SH-SY5Y (cell line): Measurements from ENCODE around the gene CARHSP1.

ENCODE experiments used
- GATA2 ChIP-seq: IDR thresholded peaks from 2 replicates; pipeline ENCODE4 v1.6.1; 2011; ENCODE audit warnings: mild to moderate bottlenecking, low read depth, low read length
- GATA3 ChIP-seq: IDR thresholded peaks from 2 replicates; pipeline ENCODE4 v1.6.1; 2011; ENCODE audit warnings: low read depth, mild to moderate bottlenecking, low read length, moderate library complexity

DNA sequence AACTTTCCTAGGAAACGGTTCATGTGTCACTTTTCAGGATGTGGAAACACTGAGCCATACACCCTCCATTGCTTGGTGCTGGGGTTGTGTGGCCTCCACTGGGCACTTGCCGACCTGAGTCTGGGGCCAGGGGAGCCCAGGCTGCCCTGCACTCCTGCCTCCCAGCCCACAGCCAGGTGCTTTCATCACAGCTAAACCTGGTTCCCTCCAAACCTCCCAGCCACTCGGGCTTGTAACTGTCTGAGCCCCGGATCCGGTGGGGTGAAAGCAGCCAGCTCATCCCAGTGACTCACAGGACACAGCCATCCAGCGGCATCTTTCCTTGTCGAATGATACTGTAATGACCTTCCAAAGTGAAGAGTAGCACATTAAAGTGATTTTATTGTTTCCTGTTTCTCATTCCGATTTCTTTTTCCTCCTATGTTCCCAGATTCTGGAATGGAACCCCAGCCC, 19.8 kb downstream of the CARHSP1 start:
- TF ChIP-seq GATA2: no peak
- TF ChIP-seq GATA3: no peak
